Lower lobe of right lung (tissue), 2 donors: ENCODE data around the gene PELI2. TPM values are rescaled to one million over a fixed set of nuclear protein-coding genes. Genes with fewer than 3 reads are reported as not detected.

Experiments
- ATAC-seq, 2 donors: fragments of 200-7000 bp; cut with Tn5 transposase; one replicate each; pipeline ENCODE4 v1.9.1; 2020 to 2022; ENCODE audit warnings: mild to moderate bottlenecking in 2 of 2, moderate library complexity in 2 of 2
- DNase-seq: peaks from one replicate; pipeline ENCODE4 v3.0.0-alpha.2; 2020
- H3K27ac ChIP-seq: fragments of 200-600 bp; one replicate; pipeline ENCODE4 v1.8.0; 2022
- H3K27me3 ChIP-seq: fragments of 200-600 bp; one replicate; pipeline ENCODE4 v1.8.0; 2022; ENCODE audit warnings: low read depth
- H3K36me3 ChIP-seq: fragments of 200-600 bp; one replicate; pipeline ENCODE4 v1.8.0; 2022; ENCODE audit warnings: mild to moderate bottlenecking
- H3K4me1 ChIP-seq: fragments of 200-600 bp; one replicate; pipeline ENCODE4 v1.8.0; 2022
- H3K4me3 ChIP-seq: fragments of 200-600 bp; one replicate; pipeline ENCODE4 v1.8.0; 2022; ENCODE audit warnings: mild to moderate bottlenecking
- H3K9me3 ChIP-seq: fragments of 200-600 bp; one replicate; pipeline ENCODE4 v1.8.0; 2022
- CTCF ChIP-seq: fragments of 200-600 bp; IDR thresholded peaks from one replicate; pipeline ENCODE4 v1.8.0; 2022; ENCODE audit warnings: antibody characterized with exemption, mild to moderate bottlenecking
- intact Hi-C: fragments of 100-400 bp; cut with DNase I; formaldehyde crosslinking; loops from one replicate; pipeline ENCODE4 v1.11.0; 2022
- total RNA-seq: library from RNA; stranded (reverse); fragmentation: NEBNext Ultra II Directional; extraction: Animal tissue kit (Norgen Biotek cat#: 25700); gene quantifications from one replicate; pipeline ENCODE4 v1.2.1, GENCODE V29; 2021
- donor health status: DM: no; HTN: yes; CAD: no; lungs with severe emphysema.

PELI2 gene
- total RNA-seq, 1 donor from 2014 or later, result 22.2 TPM

GRCh38 chr14:56310643-56311042 is 192.4 kb downstream of the PELI2 start:
- ATAC-seq (no peak), DNase-seq (no peak)
- intact Hi-C loops, result no loop called here
- no peaks in the 10 kb centered on the region for H3K27me3 ChIP-seq
- no peak overlapping the region for H3K27ac ChIP-seq
- TF ChIP-seq CTCF, result no peak
- H3K36me3 ChIP-seq, result no peaks in the 10 kb centered on the region
- H3K4me1 ChIP-seq, result no peaks in the 10 kb centered on the region
- no peaks in the 10 kb centered on the region for H3K9me3 ChIP-seq
- no peak overlapping the region for H3K4me3 ChIP-seq

- Histone ChIP-seq H3K9me3 (no peaks in the 10 kb centered on the region), H3K4me1 (no peaks in the 10 kb centered on the region), H3K27me3 (no peaks in the 10 kb centered on the region), H3K4me3 (no peak overlapping the region), H3K27ac (no peak overlapping the region), H3K36me3 (no peaks in the 10 kb centered on the region)
- DNase-seq (no peak), ATAC-seq (no peak)
- intact Hi-C loops, result no loop called here
- TF ChIP-seq CTCF, result no peak
Observed at GRCh38 chr14:56313789-56314188, 195.6 kb downstream of the PELI2 start.

GRCh38 chr14:56318393-56319115 is 200.3 kb downstream of the PELI2 start:
- ATAC-seq, result no peak
- no peaks in the 10 kb centered on the region for H3K36me3 ChIP-seq
- H3K4me1 ChIP-seq, result no peaks in the 10 kb centered on the region
- H3K27ac ChIP-seq, result no peak overlapping the region
- no peaks in the 10 kb centered on the region for H3K27me3 ChIP-seq
- no peak overlapping the region for H3K4me3 ChIP-seq
- intact Hi-C loops, result no loop called here
- TF ChIP-seq CTCF, result no peak
- no peak for DNase-seq
- H3K9me3 ChIP-seq, result no peaks in the 10 kb centered on the region

GRCh38 chr14:56321861-56322260 is 203.7 kb downstream of the PELI2 start:
- Histone ChIP-seq H3K4me3 (no peak overlapping the region), H3K4me1 (no peaks in the 10 kb centered on the region), H3K9me3 (no peaks in the 10 kb centered on the region), H3K27ac (no peak overlapping the region), H3K36me3 (no peaks in the 10 kb centered on the region), H3K27me3 (no peaks in the 10 kb centered on the region)
- intact Hi-C loops, result no loop called here
- DNase-seq (no peak), ATAC-seq (no peak)
- TF ChIP-seq CTCF, result no peak

GRCh38 chr14:56322531-56322930 is 204.3 kb downstream of the PELI2 start:
- no peak for DNase-seq
- ATAC-seq, result peak in 1 of 2 donors; percentile 29
- H3K4me1 ChIP-seq, result no peaks in the 10 kb centered on the region
- no peaks in the 10 kb centered on the region for H3K27me3 ChIP-seq
- H3K4me3 ChIP-seq, result no peak overlapping the region
- intact Hi-C loops, result no loop called here
- no peaks in the 10 kb centered on the region for H3K9me3 ChIP-seq
- no peak overlapping the region for H3K27ac ChIP-seq
- TF ChIP-seq CTCF, result no peak
- no peaks in the 10 kb centered on the region for H3K36me3 ChIP-seq
